Upper lobe of right lung (tissue), 1 donor: ENCODE measurements around the gene ARCN1. TPM values are rescaled to one million over a fixed set of nuclear protein-coding genes. Genes with fewer than 3 reads are reported as not detected.

ENCODE experiments used
- ATAC-seq: fragments of 200-7000 bp; cut with Tn5 transposase; one replicate; pipeline ENCODE4 v1.9.1; 2020; ENCODE audit warnings: mild to moderate bottlenecking, moderate library complexity
- DNase-seq: peaks from one replicate; pipeline ENCODE4 v3.0.0-alpha.2; 2020
- H3K27ac ChIP-seq: fragments of 200-600 bp; one replicate; pipeline ENCODE4 v1.8.0; 2022
- H3K27me3 ChIP-seq: fragments of 200-600 bp; one replicate; pipeline ENCODE4 v1.8.0; 2022; ENCODE audit warnings: mild to moderate bottlenecking
- H3K36me3 ChIP-seq: fragments of 200-600 bp; one replicate; pipeline ENCODE4 v1.8.0; 2022
- H3K4me1 ChIP-seq: fragments of 200-600 bp; one replicate; pipeline ENCODE4 v1.8.0; 2022
- H3K4me3 ChIP-seq: fragments of 200-600 bp; one replicate; pipeline ENCODE4 v1.8.0; 2022; ENCODE audit warnings: mild to moderate bottlenecking
- H3K9me3 ChIP-seq: fragments of 200-600 bp; one replicate; pipeline ENCODE4 v1.8.0; 2022
- intact Hi-C: fragments of 100-400 bp; cut with DNase I; formaldehyde crosslinking; loops from one replicate; pipeline ENCODE4 v1.11.0; 2022
- total RNA-seq: library from RNA; stranded (reverse); fragmentation: NEBNext Ultra II Directional; extraction: Animal tissue kit (Norgen Biotek cat#: 25700); gene quantifications from one replicate; pipeline ENCODE4 v1.2.1, GENCODE V29; 2021
- TF ChIP-seq, protein P1 (sequence below): fragments of 200-600 bp; IDR thresholded peaks from one replicate; pipeline ENCODE4 v1.8.0; 2022; ENCODE audit warnings: antibody characterized with exemption
- donor health status: DM: no; HTN: yes; CAD: no; lungs with severe emphysema.

The ARCN1 gene
- total RNA-seq, 1 donor from 2014 or later = 120 TPM

DNA sequence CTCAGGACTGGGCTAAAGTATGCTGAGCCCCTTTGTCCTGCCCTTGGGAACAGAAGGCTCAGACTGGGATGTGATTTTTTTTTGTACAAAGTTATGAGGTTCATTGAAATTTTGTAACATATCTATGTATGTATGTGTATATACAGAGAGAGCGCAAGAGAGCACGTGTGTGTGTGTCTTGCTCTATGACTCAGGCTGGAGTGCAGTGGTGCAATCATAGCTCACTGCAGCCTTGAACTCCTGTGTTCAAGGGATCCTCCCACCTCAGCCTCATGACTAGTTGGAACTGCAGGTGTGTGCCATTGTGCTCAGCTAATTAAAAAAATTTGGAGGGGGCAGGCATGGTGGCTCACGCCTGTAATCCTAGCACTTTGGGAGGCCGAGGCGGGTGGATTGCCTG, 35.5 kb upstream of the ARCN1 start:
- TF ChIP-seq, protein P1, sequence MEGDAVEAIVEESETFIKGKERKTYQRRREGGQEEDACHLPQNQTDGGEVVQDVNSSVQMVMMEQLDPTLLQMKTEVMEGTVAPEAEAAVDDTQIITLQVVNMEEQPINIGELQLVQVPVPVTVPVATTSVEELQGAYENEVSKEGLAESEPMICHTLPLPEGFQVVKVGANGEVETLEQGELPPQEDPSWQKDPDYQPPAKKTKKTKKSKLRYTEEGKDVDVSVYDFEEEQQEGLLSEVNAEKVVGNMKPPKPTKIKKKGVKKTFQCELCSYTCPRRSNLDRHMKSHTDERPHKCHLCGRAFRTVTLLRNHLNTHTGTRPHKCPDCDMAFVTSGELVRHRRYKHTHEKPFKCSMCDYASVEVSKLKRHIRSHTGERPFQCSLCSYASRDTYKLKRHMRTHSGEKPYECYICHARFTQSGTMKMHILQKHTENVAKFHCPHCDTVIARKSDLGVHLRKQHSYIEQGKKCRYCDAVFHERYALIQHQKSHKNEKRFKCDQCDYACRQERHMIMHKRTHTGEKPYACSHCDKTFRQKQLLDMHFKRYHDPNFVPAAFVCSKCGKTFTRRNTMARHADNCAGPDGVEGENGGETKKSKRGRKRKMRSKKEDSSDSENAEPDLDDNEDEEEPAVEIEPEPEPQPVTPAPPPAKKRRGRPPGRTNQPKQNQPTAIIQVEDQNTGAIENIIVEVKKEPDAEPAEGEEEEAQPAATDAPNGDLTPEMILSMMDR = no peak
- Histone ChIP-seq H3K9me3 (no peaks in the 10 kb centered on the region), H3K4me1 (peaks cover 2% of the 10 kb centered on the region), H3K27ac (no peak overlapping the region), H3K4me3 (no peak overlapping the region), H3K27me3 (no peaks in the 10 kb centered on the region), H3K36me3 (peaks cover 4% of the 10 kb centered on the region)
- ATAC-seq (no peak), DNase-seq (no peak)
- intact Hi-C loops = no loop called here

DNA sequence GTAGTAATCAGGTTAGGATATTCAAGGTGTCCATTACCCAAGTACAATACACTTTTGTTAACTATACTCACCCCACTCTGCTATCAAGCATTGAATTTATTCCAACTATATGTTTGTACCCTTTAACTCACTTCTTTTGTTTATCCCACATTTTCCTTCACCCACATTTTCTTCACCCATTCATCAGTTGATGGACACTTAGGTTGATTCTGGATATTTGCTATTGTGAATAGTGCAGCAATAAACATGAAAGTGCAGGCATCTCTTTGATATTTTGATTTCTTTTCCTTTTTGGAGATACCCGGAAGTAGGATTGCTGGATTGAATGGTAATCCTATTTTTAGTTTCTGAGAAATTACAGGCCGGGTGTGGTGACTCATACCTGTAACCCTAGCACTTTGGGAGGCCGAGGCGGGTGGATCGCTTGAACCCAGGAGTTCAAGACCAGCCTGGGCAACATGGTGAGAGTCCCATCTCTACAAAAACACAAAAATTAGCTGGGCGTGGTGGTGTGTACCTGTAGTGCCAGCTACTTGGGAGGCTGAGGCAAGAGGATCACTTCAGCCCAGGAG, 34.7 kb upstream of the ARCN1 start:
- H3K27me3 ChIP-seq = no peaks in the 10 kb centered on the region

GRCh38 chr11:118544010-118544646, 28.1 kb upstream of the ARCN1 start:
- peaks cover 34% of the 10 kb centered on the region for H3K36me3 ChIP-seq
- no peaks in the 10 kb centered on the region for H3K27me3 ChIP-seq
- no peak for ATAC-seq
- intact Hi-C loops = no loop called here
- no peaks in the 10 kb centered on the region for H3K4me1 ChIP-seq
- DNase-seq = no peak
- no peaks in the 10 kb centered on the region for H3K9me3 ChIP-seq
- no peak overlapping the region for H3K27ac ChIP-seq
- TF ChIP-seq, protein P1 = no peak
- no peak overlapping the region for H3K4me3 ChIP-seq

More for the DNA sequence above, 34.7 kb upstream of the ARCN1 start:
- TF ChIP-seq, protein P1 = no peak
- Histone ChIP-seq H3K4me3 (no peak overlapping the region), H3K9me3 (no peaks in the 10 kb centered on the region), H3K27ac (no peak overlapping the region), H3K4me1 (no peaks in the 10 kb centered on the region), H3K36me3 (peaks cover 7% of the 10 kb centered on the region)
- intact Hi-C loops = no loop called here
- no peak for DNase-seq
- ATAC-seq = no peak

DNA sequence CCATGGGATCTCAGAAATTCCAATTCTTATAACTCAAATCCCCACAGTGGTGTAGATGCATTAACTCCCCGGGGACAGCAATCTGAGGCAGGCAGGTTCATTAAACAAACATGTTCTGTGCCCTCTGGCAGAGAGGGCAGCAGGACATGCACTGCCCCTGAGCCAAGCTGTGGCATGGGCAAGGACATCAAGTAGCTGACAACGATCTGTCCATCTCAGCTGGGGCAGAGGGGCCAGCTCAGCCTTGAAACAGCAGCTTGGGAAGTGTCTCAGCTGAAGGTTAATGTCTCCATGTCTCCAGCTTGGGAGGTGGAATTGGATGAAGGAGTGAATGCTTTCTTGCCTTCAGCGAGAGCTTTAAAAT, 27.6 kb upstream of the ARCN1 start:
- no peak for DNase-seq

DNA sequence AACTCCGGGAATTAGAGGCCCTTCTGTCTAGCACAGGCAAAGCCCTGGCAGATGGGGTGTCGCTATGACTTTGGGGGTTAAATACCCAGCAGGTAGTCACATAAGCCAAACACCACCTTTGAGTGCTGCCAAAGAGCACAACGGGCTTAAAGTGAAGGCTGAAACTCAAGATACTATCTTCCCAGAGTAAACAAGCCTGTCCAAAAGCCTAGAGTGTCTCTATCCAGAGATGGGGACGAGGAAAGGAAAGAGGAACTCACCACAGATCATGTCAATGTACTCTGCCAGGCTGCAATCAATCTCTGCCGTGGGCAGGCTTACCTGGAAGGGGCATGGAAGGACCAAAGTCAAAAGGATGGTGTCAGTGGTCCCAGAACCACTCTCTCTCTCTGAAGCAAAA, 26.7 kb upstream of the ARCN1 start:
- TF ChIP-seq, protein P1 = no peak

More for the DNA sequence above, 27.6 kb upstream of the ARCN1 start:
- no peak overlapping the region for H3K27ac ChIP-seq
- H3K4me1 ChIP-seq = no peaks in the 10 kb centered on the region
- no peaks in the 10 kb centered on the region for H3K27me3 ChIP-seq
- peaks cover 34% of the 10 kb centered on the region for H3K36me3 ChIP-seq
- intact Hi-C loops = no loop called here
- ATAC-seq = no peak
- TF ChIP-seq, protein P1 = no peak
- H3K9me3 ChIP-seq = no peaks in the 10 kb centered on the region
- no peak overlapping the region for H3K4me3 ChIP-seq

More for the DNA sequence above, 26.7 kb upstream of the ARCN1 start:
- Histone ChIP-seq H3K9me3 (no peaks in the 10 kb centered on the region), H3K27ac (no peak overlapping the region), H3K27me3 (no peaks in the 10 kb centered on the region), H3K4me3 (no peak overlapping the region), H3K4me1 (no peaks in the 10 kb centered on the region), H3K36me3 (peaks cover 36% of the 10 kb centered on the region)
- ATAC-seq (no peak), DNase-seq (no peak)
- intact Hi-C loops = no loop called here
